HCT116 (cell line): ENCODE measurements around the gene GPR62. TPM values are rescaled to one million over a fixed set of nuclear protein-coding genes. Genes with fewer than 3 reads are reported as not detected.

ENCODE experiments used
- ATAC-seq: fragments of 200-7000 bp; cut with Tn5 transposase; 2 replicates; pipeline ENCODE4 v1.9.1; 2020; ENCODE audit warnings: mild to moderate bottlenecking, moderate library complexity
- BruUV-seq: library from RNA; stranded (reverse); fragments of 400-500 nt; replicated peaks from 2 replicates; lab custom pipeline; 2021; lab: Mats Ljungman, UMichigan
- CTCF ChIA-PET: fragments of 300-600 bp; sonication (Branson Sonifier 250); formaldehyde crosslinking; loops from one replicate; lab custom pipeline; 2021; ENCODE audit warnings: antibody characterized with exemption; lab: Charles Lee
- POLR2A ChIA-PET: fragments of 300-600, 350-600 bp; sonication (Branson Sonifier 250); formaldehyde crosslinking; loops from one replicate; lab custom pipeline; 2021; ENCODE audit warnings: antibody characterized with exemption; lab: Charles Lee
- RAD21 ChIA-PET, 2 experiments: fragments of 300-600 bp; sonication (Branson Sonifier 250); formaldehyde crosslinking; loops; one replicate each; lab custom pipeline; 2023; ENCODE audit warnings: low total read pairs in 2 of 2; ENCODE audit not compliant: uncharacterized antibody in 2 of 2, unreplicated experiment in 2 of 2, low non-redundant PET in 1 of 2; lab: Charles Lee
- DNase-seq: peaks from one replicate; pipeline ENCODE4 v3.0.0-alpha.2; 2010; ENCODE audit warnings: low read depth, low spot score
- H2AFZ ChIP-seq: fragments of 200-600 bp; shearing (Covaris generic), sonication (generic); 2 replicates; pipeline ENCODE4 v1.6.1; 2017; ENCODE audit warnings: low read depth, mixed run types, mixed read lengths, antibody characterized with exemption, low read length; ENCODE audit not compliant: poor library complexity, severe bottlenecking
- H3K27ac ChIP-seq: 2 replicates; pipeline ENCODE4 v1.5.1; 2012; ENCODE audit warnings: low read depth, low read length
- H3K27me3 ChIP-seq: fragments of 200-600 bp; sonication (generic); 2 replicates; pipeline ENCODE4 v1.6.1; 2016; ENCODE audit warnings: mixed run types, low read length, mixed read lengths; ENCODE audit not compliant: insufficient read depth
- H3K36me3 ChIP-seq, 2 experiments: fragments of 200-500 bp in 1 of 2; fragments of 200-600 bp in 1 of 2; sonication (Bioruptor generic) in 1 of 2; sonication (generic) in 1 of 2; 2 replicates each; pipeline versions ENCODE4 v1.5.1 to v1.6.1; 2014 to 2016; ENCODE audit warnings: low read length in 2 of 2, inconsistent platforms in 1 of 2, mixed read lengths in 1 of 2, mixed run types in 1 of 2; ENCODE audit not compliant: insufficient read depth in 2 of 2, control insufficient read depth in 1 of 2
- H3K4me1 ChIP-seq, 2 experiments: fragments of 200-600 bp in 1 of 2; sonication (generic) in 1 of 2; 2 replicates each; pipeline versions ENCODE4 v1.5.1 to v1.6.1; 2012 to 2017; ENCODE audit warnings: low read length in 2 of 2, inconsistent platforms in 1 of 2, mild to moderate bottlenecking in 1 of 2, mixed read lengths in 1 of 2, mixed run types in 1 of 2, moderate library complexity in 1 of 2; ENCODE audit not compliant: insufficient read depth in 2 of 2, control insufficient read depth in 1 of 2
- H3K4me2 ChIP-seq: fragments of 200-600 bp; sonication (generic); 2 replicates; pipeline ENCODE4 v1.6.1; 2017; ENCODE audit warnings: mixed run types, low read length, mixed read lengths
- H3K4me3 ChIP-seq, 2 experiments: fragments of 200-600 bp in 1 of 2; sonication (generic) in 1 of 2; replicated peaks in 1 of 2; 2 replicates each; pipeline ENCODE4 v1.5.1; 2011 to 2016; ENCODE audit warnings: low read length in 2 of 2, control low read depth in 1 of 2, low read depth in 1 of 2, mild to moderate bottlenecking in 1 of 2, mixed read lengths in 1 of 2, mixed run types in 1 of 2
- H3K79me2 ChIP-seq: fragments of 200-600 bp; sonication (generic); 2 replicates; pipeline ENCODE4 v1.6.1; 2017; ENCODE audit warnings: mild to moderate bottlenecking, mixed run types, low read length, moderate library complexity, mixed read lengths; ENCODE audit not compliant: insufficient read depth
- H3K9ac ChIP-seq: fragments of 200-600 bp; sonication (generic); 2 replicates; pipeline ENCODE4 v1.6.1; 2016; ENCODE audit warnings: low read length, mixed read lengths
- H3K9me2 ChIP-seq: fragments of 200-600 bp; sonication (generic), shearing (Covaris generic); 2 replicates; pipeline ENCODE4 v1.6.1; 2017; ENCODE audit warnings: mixed run types, mild to moderate bottlenecking, moderate library complexity; ENCODE audit not compliant: insufficient read depth
- H3K9me3 ChIP-seq, 2 experiments: fragments of 200-500 bp in 1 of 2; fragments of 200-600 bp in 1 of 2; sonication (Bioruptor generic) in 1 of 2; sonication (generic) in 1 of 2; 2 replicates each; pipeline ENCODE4 v1.6.1; 2014 to 2017; ENCODE audit warnings: low read length in 2 of 2, mixed read lengths in 2 of 2, inconsistent platforms in 1 of 2, low read depth in 1 of 2, mild to moderate bottlenecking in 1 of 2, mixed run types in 1 of 2, moderate library complexity in 1 of 2; ENCODE audit not compliant: control insufficient read depth in 1 of 2, insufficient read depth in 1 of 2
- H4K20me1 ChIP-seq: fragments of 200-600 bp; sonication (generic), shearing (Covaris generic); 2 replicates; pipeline ENCODE4 v1.6.1; 2017; ENCODE audit warnings: mixed run types, mild to moderate bottlenecking, moderate library complexity; ENCODE audit not compliant: insufficient read depth
- EGR1 ChIP-seq: IDR thresholded peaks from 2 replicates; pipeline ENCODE4 v1.6.1; 2012; ENCODE audit warnings: low read depth
- POLR2A ChIP-seq: IDR thresholded peaks from 2 replicates; pipeline ENCODE4 v1.7.0; 2011; ENCODE audit warnings: borderline replicate concordance; ENCODE audit not compliant: insufficient read depth, insufficient read length; ENCODE audit errors: extremely low read depth
- POLR2AphosphoS5 ChIP-seq: IDR thresholded peaks from 2 replicates; pipeline ENCODE4 v1.6.1; 2011; ENCODE audit warnings: mild to moderate bottlenecking, low read depth, low read length, moderate library complexity
- SRF ChIP-seq: IDR thresholded peaks from 2 replicates; pipeline ENCODE4 v1.6.1; 2012; ENCODE audit warnings: low read depth
- ZBTB33 ChIP-seq: IDR thresholded peaks from 2 replicates; pipeline ENCODE4 v1.6.1; 2011; ENCODE audit warnings: mild to moderate bottlenecking, low read length, moderate library complexity; ENCODE audit not compliant: insufficient replicate concordance; ENCODE audit errors: extremely low read depth
- ZFX ChIP-seq: fragments of 450-650 bp; IDR thresholded peaks from 2 replicates; pipeline ENCODE4 v1.6.1; 2017
- intact Hi-C: fragments of 100-400 bp; cut with micrococcal nuclease; formaldehyde crosslinking; loops from 2 replicates; pipeline ENCODE4 v1.10.0; 2022
- total RNA-seq: library from RNA; stranded (reverse); gene quantifications from one replicate; pipeline ENCODE4 v1.2.1, GENCODE V29; 2021; ENCODE audit not compliant: unreplicated experiment

GPR62 gene
- total RNA-seq, 1 experiment from 2014 or later = not detected

GRCh38 chr3:51942603-51943450, 12.4 kb upstream of the GPR62 start:
- H3K27ac ChIP-seq = peak overlapping the region; percentile 96
- H4K20me1 ChIP-seq = 0 out of 2 replicates have a peak, but pooled peaks cover 4% of the 10 kb centered on the region
- intact Hi-C loops = loop anchor here (1.0 to 5.0 kb wide), 4 partner anchors 31 to 209 kb away; partner anchors contain the start of genes ABHD14B and POC1A
- ChIA-PET POLR2A (interaction anchor here (1.1 to 2.3 kb wide), 9 partner anchors 11 to 212 kb away, joined by 3 to 31 read pairs (median 4); partner anchors contain the start of genes ABHD14A, ABHD14B, ACY1 and POC1A), CTCF (interaction anchor here (0.7 to 2.4 kb wide), 11 partner anchors 18 to 278 kb away, joined by 3 to 46 read pairs (median 4); partner anchors contain the start of genes ABHD14A, ABHD14B, ACY1 and PCBP4), RAD21 (interaction anchor here (0.6 to 1.9 kb wide), 8 partner anchors 31 to 182 kb away, joined by 3 to 7 read pairs (median 4); partner anchors contain the start of genes ABHD14B (in 2 of the 2), ABHD14A (in 1 of the 2) and RPL29 (in 1 of the 2))
- peaks cover 0 to 15% of the 10 kb centered on the region in 2 experiments for H3K36me3 ChIP-seq
- no peaks in the 10 kb centered on the region for H3K9me2 ChIP-seq
- peak overlapping the region; percentile 96 for H3K9ac ChIP-seq
- TF ChIP-seq POLR2A (peak; percentile 43), SRF (no peak), ZFX (peak; percentile 78; the same call in 1 of the 2 replicates), EGR1 (no peak), ZBTB33 (peak; percentile 15), POLR2AphosphoS5 (peak; percentile 71)
- DNase-seq = peak; percentile 26
- no peak overlapping the region for H2AFZ ChIP-seq
- H3K4me3 ChIP-seq = peak overlapping the region; percentile 82 to 89
- no peaks in the 10 kb centered on the region for H3K9me3 ChIP-seq
- peaks cover 39% of the 10 kb centered on the region for H3K79me2 ChIP-seq
- peak overlapping the region; percentile 100 for H3K4me2 ChIP-seq
- peak; percentile 55 for ATAC-seq
- H3K27me3 ChIP-seq = no peaks in the 10 kb centered on the region
- H3K4me1 ChIP-seq = peaks cover 23 to 29% of the 10 kb centered on the region in 2 experiments
- TSS peak; percentile 87 for BruUV-seq
